MM.1S (cell line): ENCODE results near the gene PTGDS.

ENCODE experiments used
- DNase-seq: peaks from one replicate; pipeline ENCODE4 v3.0.0-alpha.2; 2015
- H2AFZ ChIP-seq: fragments of 300-600 bp; sonication (generic); 2 replicates; pipeline ENCODE4 v1.6.0; 2016; ENCODE audit warnings: antibody characterized with exemption, low read length
- H3F3A ChIP-seq: fragments of 300-600 bp; sonication (generic); 2 replicates; pipeline ENCODE4 v1.6.1; 2016; ENCODE audit warnings: mild to moderate bottlenecking, antibody characterized with exemption, low read length, moderate library complexity, mixed read lengths; ENCODE audit not compliant: insufficient read depth
- H3K27ac ChIP-seq: fragments of 300-600 bp; sonication (generic); 2 replicates; pipeline ENCODE4 v1.5.1; 2016; ENCODE audit warnings: mild to moderate bottlenecking, low read length
- H3K27me3 ChIP-seq: fragments of 300-600 bp; sonication (generic); replicated peaks from 2 replicates; pipeline ENCODE4 v1.6.0; 2016; ENCODE audit warnings: low read length; ENCODE audit not compliant: insufficient read depth
- H3K36me3 ChIP-seq: fragments of 300-600 bp; sonication (generic); replicated peaks from 2 replicates; pipeline ENCODE4 v1.6.1; 2016; ENCODE audit warnings: mild to moderate bottlenecking, low read length, mixed read lengths; ENCODE audit not compliant: insufficient read depth
- H3K4me1 ChIP-seq: fragments of 300-600 bp; sonication (generic); 2 replicates; pipeline ENCODE4 v1.6.1; 2016; ENCODE audit warnings: low read length, mixed read lengths
- H3K4me2 ChIP-seq: fragments of 300-600 bp; sonication (generic); 2 replicates; pipeline ENCODE4 v1.6.0; 2016; ENCODE audit warnings: low read depth, low read length
- H3K4me3 ChIP-seq: fragments of 300-600 bp; sonication (generic); 2 replicates; pipeline ENCODE4 v1.5.1; 2016; ENCODE audit warnings: low read length, mixed read lengths
- H3K79me2 ChIP-seq: fragments of 300-600 bp; sonication (generic); 2 replicates; pipeline ENCODE4 v1.6.1; 2016; ENCODE audit warnings: mixed run types, low read length, mixed read lengths
- H3K9ac ChIP-seq: fragments of 300-600 bp; sonication (generic); 2 replicates; pipeline ENCODE4 v1.6.1; 2016; ENCODE audit warnings: low read length, mixed read lengths
- H3K9me2 ChIP-seq: fragments of 300-600 bp; sonication (generic); replicated peaks from 2 replicates; pipeline ENCODE4 v1.6.1; 2016; ENCODE audit warnings: mild to moderate bottlenecking, low read length, mixed read lengths; ENCODE audit not compliant: insufficient read depth
- H3K9me3 ChIP-seq: fragments of 300-600 bp; sonication (generic); replicated peaks from 2 replicates; pipeline ENCODE4 v1.6.1; 2016; ENCODE audit warnings: mild to moderate bottlenecking, low read length, mixed read lengths; ENCODE audit not compliant: insufficient read depth
- H4K20me1 ChIP-seq: fragments of 300-600 bp; sonication (generic); 2 replicates; pipeline ENCODE4 v1.6.1; 2016; ENCODE audit warnings: mild to moderate bottlenecking, low read length, moderate library complexity, mixed read lengths; ENCODE audit not compliant: insufficient read depth
- CTCF ChIP-seq: fragments of 300-600 bp; sonication (generic); IDR thresholded peaks from 2 replicates; pipeline ENCODE4 v1.5.1; 2016; ENCODE audit warnings: antibody characterized with exemption, low read length, mixed read lengths
- EZH2 ChIP-seq: fragments of 300-600 bp; sonication (generic); optimal IDR thresholded peaks from 2 replicates; pipeline ENCODE3; 2017; ENCODE audit warnings: low read depth, mild to moderate bottlenecking, antibody characterized with exemption, low read length, mixed read lengths
- EZH2phosphoT487 ChIP-seq: fragments of 300-600 bp; sonication (generic); IDR thresholded peaks from 2 replicates; pipeline ENCODE4 v1.6.1; 2018; ENCODE audit warnings: antibody characterized with exemption, low read length

The PTGDS gene

DNA sequence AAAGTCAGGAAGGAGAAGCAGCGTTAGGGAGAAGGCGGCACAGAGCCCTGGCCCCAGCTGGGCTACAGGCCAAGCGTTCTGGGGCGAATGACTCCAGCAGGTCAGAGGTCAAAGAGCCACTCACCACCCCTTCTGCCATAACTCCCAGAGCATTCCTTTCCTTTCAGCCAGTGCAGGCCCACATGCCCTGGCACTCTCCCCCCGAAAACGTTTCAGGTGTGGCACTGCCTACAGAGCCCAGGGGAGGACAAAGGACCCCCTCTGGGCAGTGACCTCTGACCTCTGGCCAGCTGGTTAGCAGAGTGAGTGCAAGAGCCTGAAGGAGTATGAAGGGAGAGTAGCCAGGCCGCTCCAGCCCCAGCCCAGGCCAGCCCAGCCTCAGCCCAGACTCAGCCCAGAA, 45.9 kb downstream of the PTGDS start:
- Histone ChIP-seq H3K27me3 (peaks cover 48% of the 10 kb centered on the region), H4K20me1 (no peaks in the 10 kb centered on the region), H3F3A (no peaks in the 10 kb centered on the region), H3K4me2 (no peak overlapping the region), H3K9ac (no peak overlapping the region), H3K9me2 (no peaks in the 10 kb centered on the region), H3K27ac (no peak overlapping the region), H3K9me3 (no peaks in the 10 kb centered on the region), H2AFZ (no peak overlapping the region), H3K4me3 (no peak overlapping the region), H3K79me2 (no peaks in the 10 kb centered on the region), H3K4me1 (peaks cover 4% of the 10 kb centered on the region; the same call in 1 of the 2 replicates), H3K36me3 (no peaks in the 10 kb centered on the region)
- TF ChIP-seq CTCF, result no peak
- no peak for TF ChIP-seq EZH2phosphoT487
- TF ChIP-seq EZH2, result no peak
- no peak for DNase-seq

GRCh38 chr9:137023583-137023991, 46.3 kb downstream of the PTGDS start:
- Histone ChIP-seq H3K27me3 (peaks cover 48% of the 10 kb centered on the region), H3K4me1 (peaks cover 4% of the 10 kb centered on the region; the same call in 1 of the 2 replicates), H4K20me1 (no peaks in the 10 kb centered on the region), H3K9me2 (no peaks in the 10 kb centered on the region), H2AFZ (no peak overlapping the region), H3K9me3 (no peaks in the 10 kb centered on the region), H3K27ac (no peak overlapping the region), H3K36me3 (no peaks in the 10 kb centered on the region), H3K4me2 (no peak overlapping the region), H3K4me3 (no peak overlapping the region), H3K9ac (no peak overlapping the region), H3F3A (no peaks in the 10 kb centered on the region; the same call in 1 of the 2 replicates), H3K79me2 (no peaks in the 10 kb centered on the region)
- DNase-seq, result no peak
- TF ChIP-seq EZH2phosphoT487 (no peak), CTCF (no peak), EZH2 (no peak)

DNA sequence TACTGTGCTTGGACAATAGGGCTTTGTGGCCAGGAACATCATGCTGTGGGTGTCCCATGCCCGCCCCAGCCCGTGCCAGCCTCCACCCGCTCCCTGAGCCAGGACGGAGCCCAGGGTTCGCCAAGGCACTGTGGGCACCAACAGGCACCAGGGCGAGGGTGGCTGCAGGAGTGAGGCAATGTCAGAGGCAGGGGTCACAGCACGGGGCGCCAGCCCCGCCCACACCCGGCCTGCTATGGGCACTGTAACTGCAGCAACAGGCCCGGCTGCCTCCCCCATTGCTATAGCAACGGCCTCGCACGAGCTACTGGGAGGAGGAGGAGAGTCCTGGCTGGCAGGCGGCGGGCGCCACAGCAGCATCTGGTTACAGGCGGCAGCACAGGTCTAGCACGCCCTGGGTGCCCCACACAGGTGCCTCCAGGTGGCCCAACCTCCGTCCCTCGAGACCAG, 48.2 kb downstream of the PTGDS start:
- Histone ChIP-seq H4K20me1 (no peaks in the 10 kb centered on the region), H3K9me2 (no peaks in the 10 kb centered on the region), H3K4me2 (no peak overlapping the region), H3F3A (peaks cover 5% of the 10 kb centered on the region; the same call in 1 of the 2 replicates), H3K4me3 (no peak overlapping the region), H2AFZ (no peak overlapping the region), H3K9me3 (no peaks in the 10 kb centered on the region), H3K27me3 (peaks cover 41% of the 10 kb centered on the region), H3K9ac (no peak overlapping the region), H3K36me3 (no peaks in the 10 kb centered on the region), H3K79me2 (no peaks in the 10 kb centered on the region), H3K27ac (no peak overlapping the region), H3K4me1 (peaks cover 12% of the 10 kb centered on the region)
- TF ChIP-seq EZH2 (no peak), CTCF (peak; percentile 14)
- peak; percentile 60 for DNase-seq
